Measurements from ENCODE around the gene ZBTB46.

The ZBTB46 gene

DNA sequence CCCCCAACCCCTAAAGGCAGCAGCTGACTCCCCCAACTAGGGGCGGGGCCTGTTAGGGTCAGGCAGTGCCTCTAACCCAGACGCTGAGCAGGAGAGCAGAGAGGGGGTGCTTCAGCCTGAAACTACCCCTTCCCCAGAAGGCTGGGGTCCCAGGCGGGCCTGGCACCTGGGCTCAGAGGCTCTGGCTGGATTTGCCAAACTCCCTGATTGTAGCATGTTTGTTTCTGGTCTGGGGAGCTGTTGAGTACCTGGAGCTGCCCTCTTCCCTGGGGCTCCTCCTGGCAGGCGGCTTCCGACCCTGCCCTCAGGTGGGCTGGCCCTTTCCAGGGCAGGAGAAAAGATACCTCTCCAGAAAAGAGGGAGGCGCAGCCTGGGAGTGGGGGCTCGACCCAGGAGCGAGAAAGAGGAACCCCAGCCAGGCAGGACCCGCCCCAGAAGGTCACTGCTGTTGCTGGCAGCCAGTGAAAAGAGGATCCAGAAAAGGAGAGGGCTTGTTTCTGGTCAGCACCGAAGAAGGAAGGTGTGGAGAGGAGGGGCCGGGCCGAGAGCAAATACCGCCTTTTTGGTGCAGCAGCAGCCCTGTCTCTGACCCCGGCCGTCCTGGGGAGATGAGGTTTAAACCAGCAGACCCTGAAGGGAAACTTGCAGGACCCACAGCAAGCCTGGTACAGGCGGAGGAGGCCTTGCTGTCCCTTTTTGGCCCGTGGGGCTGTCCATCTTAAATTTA lies 29.4 kb upstream of the ZBTB46 start:
- no peak for TF ChIP-seq CTCF (IDR thresholded peaks at IDR 0.05; ENCODE audit: low read depth, low read length)
- no peak for DNase-seq (ENCODE audit: extremely low read depth, low read depth)

- DNase-seq (ENCODE audit: extremely low read depth, low read depth), result no peak
- no peak for TF ChIP-seq CTCF (IDR thresholded peaks at IDR 0.05; ENCODE audit: low read depth, low read length)
These were observed 28.2 kb upstream of the ZBTB46 start for GRCh38 chr20:63859166-63859699.

- peak; percentile 11 for TF ChIP-seq CTCF (IDR thresholded peaks at IDR 0.05; ENCODE audit: low read depth, low read length)
- no peak for DNase-seq (ENCODE audit: extremely low read depth, low read depth)
These were observed 27.5 kb upstream of the ZBTB46 start for GRCh38 chr20:63858393-63859165.

- DNase-seq (ENCODE audit: extremely low read depth, low read depth), result no peak
- TF ChIP-seq CTCF (IDR thresholded peaks at IDR 0.05; ENCODE audit: low read depth, low read length), result no peak
These were observed 26.8 kb upstream of the ZBTB46 start for GRCh38 chr20:63857764-63858392.

DNA sequence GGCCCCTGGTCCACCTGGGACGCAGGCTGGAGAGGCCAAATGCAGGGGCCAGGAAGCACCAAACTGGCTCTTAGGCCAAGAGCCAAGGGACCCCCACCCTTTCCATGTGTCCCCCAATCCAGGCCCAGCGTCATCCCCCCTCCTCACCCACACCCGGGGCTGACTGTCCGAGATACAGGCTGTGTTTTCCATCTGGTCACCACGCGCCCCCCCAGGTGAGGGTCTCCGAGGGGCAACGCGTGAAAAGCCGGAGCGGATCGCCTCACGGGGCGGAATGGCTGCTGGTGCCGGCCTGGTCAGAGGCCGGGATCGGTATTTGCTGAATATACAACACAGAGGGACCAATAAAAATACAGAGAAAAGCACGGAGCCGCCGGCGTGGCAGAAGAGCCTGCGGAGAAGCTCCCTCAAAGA lies 25.0 kb upstream of the ZBTB46 start:
- DNase-seq (ENCODE audit: extremely low read depth, low read depth), result no peak
- no peak for TF ChIP-seq CTCF (IDR thresholded peaks at IDR 0.05; ENCODE audit: low read depth, low read length)

GRCh38 chr20:63855363-63856097 lies 24.5 kb upstream of the ZBTB46 start:
- no peak for TF ChIP-seq CTCF (IDR thresholded peaks at IDR 0.05; ENCODE audit: low read depth, low read length)
- DNase-seq (ENCODE audit: extremely low read depth, low read depth), result no peak

All from AG09319 (cell line).